Osteoblast (primary cell): ENCODE results near the gene PAK4. TPM values are rescaled to one million over a fixed set of nuclear protein-coding genes. Genes with fewer than 3 reads are reported as not detected.

Experiments
- DNase-seq: peaks from one replicate; pipeline ENCODE4 v3.0.0; 2011; ENCODE audit warnings: low spot score, mixed read lengths; ENCODE audit not compliant: insufficient read length; ENCODE audit errors: missing footprints
- H2AFZ ChIP-seq: 2 replicates; pipeline ENCODE4 v1.6.0; 2011; ENCODE audit warnings: mild to moderate bottlenecking, low read length
- H3K27ac ChIP-seq: 2 replicates; pipeline ENCODE4 v1.5.1; 2011; ENCODE audit warnings: mild to moderate bottlenecking, low read depth, low read length, moderate library complexity
- H3K27me3 ChIP-seq: 2 replicates; pipeline ENCODE4 v1.6.0; 2012; ENCODE audit warnings: mild to moderate bottlenecking, control low read depth, inconsistent platforms, low read length, moderate library complexity; ENCODE audit not compliant: insufficient read depth
- H3K36me3 ChIP-seq: 2 replicates; pipeline ENCODE4 v1.5.1; 2011; ENCODE audit warnings: mild to moderate bottlenecking, low read length, control low read depth, moderate library complexity; ENCODE audit not compliant: insufficient read depth
- H3K4me1 ChIP-seq: 2 replicates; pipeline ENCODE4 v1.5.1; 2011; ENCODE audit warnings: mild to moderate bottlenecking, low read length, control low read depth, moderate library complexity; ENCODE audit not compliant: insufficient read depth
- H3K4me2 ChIP-seq: 2 replicates; pipeline ENCODE4 v1.6.0; 2011; ENCODE audit warnings: mild to moderate bottlenecking, low read length; ENCODE audit not compliant: insufficient read depth
- H3K4me3 ChIP-seq: fragments of 200-600 bp; sonication (generic); 3 replicates; pipeline ENCODE4 v1.5.1; 2012; ENCODE audit warnings: mild to moderate bottlenecking, low read length, inconsistent platforms; ENCODE audit not compliant: insufficient read depth
- H3K79me2 ChIP-seq: 2 replicates; pipeline ENCODE4 v1.6.0; 2012; ENCODE audit warnings: mild to moderate bottlenecking, low read length, control low read depth, inconsistent platforms; ENCODE audit not compliant: insufficient read depth
- H3K9me3 ChIP-seq: 2 replicates; pipeline ENCODE4 v1.5.1; 2011; ENCODE audit warnings: low read depth, low read length, control low read depth
- H4K20me1 ChIP-seq: 2 replicates; pipeline ENCODE4 v1.6.0; 2012; ENCODE audit warnings: mild to moderate bottlenecking, low read length, control low read depth; ENCODE audit not compliant: insufficient read depth
- CTCF ChIP-seq: IDR thresholded peaks from 2 replicates; pipeline ENCODE4 v1.5.1; 2011; ENCODE audit warnings: mild to moderate bottlenecking, low read depth, low read length, moderate library complexity; ENCODE audit errors: extremely low read depth
- total RNA-seq: library from RNA; depleted of rRNA; stranded (reverse); fragments of >200 nt; gene quantifications from 2 replicates; pipeline ENCODE4 v1.2.3, GENCODE V29; 2012

The PAK4 gene
- total RNA-seq, 1 donor, result 9.4 TPM

DNA sequence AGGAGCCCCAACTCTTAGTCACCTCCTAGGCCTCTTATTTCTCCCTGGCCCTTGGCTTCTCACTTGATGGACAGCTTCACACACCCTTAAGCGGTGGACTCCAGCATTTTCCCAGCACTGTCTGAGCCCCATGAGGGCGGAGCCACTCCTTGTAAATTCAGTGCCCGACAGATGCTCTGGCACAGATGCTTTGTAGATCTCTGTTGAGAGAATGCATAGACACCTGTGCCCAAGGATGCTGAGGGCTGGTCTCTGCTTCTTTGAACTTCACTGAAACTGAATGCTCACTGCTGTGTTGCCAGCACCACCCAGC is 75.2 kb downstream of the PAK4 start:
- Histone ChIP-seq H3K79me2 (no peaks in the 10 kb centered on the region), H3K27me3 (peaks cover 55% of the 10 kb centered on the region), H3K4me2 (no peak overlapping the region), H3K9me3 (no peaks in the 10 kb centered on the region), H3K36me3 (no peaks in the 10 kb centered on the region), H3K4me1 (no peaks in the 10 kb centered on the region), H3K4me3 (no peak overlapping the region), H4K20me1 (no peaks in the 10 kb centered on the region), H3K27ac (no peak overlapping the region), H2AFZ (no peak overlapping the region)
- DNase-seq, result peak; percentile 36
- TF ChIP-seq CTCF, result no peak

DNA sequence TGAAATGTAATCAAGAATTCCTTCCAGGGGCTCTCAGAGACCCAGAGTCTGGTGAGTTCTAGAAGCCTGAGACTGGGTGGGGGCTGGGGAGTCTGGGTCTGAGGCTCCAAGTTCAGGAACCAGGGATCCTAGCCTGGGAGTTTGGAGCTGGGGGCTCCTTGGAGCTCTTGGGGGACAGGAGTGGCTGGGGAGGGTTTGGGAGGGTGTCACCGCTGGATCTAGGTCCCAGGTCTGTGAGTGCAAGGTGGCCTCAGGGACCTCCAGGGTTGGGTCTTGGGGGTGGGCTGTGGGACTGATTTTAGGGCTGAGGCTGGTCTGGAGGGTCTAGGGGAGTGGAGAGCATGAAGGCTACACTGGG is 77.4 kb downstream of the PAK4 start:
- Histone ChIP-seq H3K4me3 (no peak overlapping the region), H3K4me1 (no peaks in the 10 kb centered on the region), H3K9me3 (no peaks in the 10 kb centered on the region), H3K27me3 (peaks cover 34% of the 10 kb centered on the region), H4K20me1 (no peaks in the 10 kb centered on the region), H3K36me3 (no peaks in the 10 kb centered on the region), H3K27ac (no peak overlapping the region), H3K4me2 (no peak overlapping the region), H2AFZ (no peak overlapping the region), H3K79me2 (no peaks in the 10 kb centered on the region)
- no peak for TF ChIP-seq CTCF
- DNase-seq, result no peak

DNA sequence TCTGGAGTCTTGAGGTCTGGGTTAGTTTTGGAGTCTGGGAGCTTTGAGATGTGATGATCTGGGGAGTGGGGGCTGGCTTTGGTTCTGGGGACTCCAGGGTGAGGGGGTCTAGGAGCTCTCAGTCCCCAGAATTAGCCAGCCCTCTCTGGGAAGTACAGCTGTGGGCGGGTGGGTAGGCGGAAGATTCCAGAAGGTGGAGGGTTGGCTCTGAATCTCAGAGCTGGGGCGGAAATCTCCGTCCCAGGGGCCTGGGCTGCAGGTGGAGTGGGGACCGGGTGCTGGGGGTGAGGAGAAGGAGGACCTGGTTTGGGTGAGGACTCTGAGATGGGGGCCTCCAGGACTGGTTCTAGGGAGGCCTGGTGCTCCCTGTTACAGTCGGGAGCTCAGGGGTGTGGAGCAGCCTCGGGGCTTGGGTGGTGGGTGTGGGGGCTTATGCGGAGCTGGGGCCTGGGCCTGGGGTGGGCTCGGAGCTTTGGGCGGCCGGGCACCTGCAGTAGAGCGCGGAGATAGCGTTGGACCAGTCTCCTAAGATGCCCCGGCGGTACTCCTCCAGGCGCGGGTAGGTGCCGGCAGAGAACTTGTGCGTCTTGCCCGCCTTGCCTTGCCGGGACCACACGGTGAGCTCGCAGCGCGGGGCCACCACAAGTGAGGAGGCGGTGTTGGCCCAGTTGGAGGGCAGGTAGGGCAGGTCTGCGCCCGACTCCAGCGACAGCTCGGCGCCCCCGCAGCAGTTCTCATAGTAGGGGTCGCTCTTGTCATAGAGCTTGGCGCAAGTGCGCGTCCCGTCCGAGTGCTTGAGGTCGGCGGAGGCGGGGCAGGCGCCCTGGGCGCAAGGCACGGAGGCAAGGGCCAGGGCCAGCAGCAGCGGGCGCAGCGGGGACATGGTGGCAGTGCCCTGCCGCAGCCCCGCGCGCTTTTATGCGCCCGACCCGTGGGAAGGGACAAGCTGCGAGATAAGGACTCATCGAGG is 78.1 kb downstream of the PAK4 start, which contains the start of gene SYCN:
SYCN (minus strand) TSS at position 892 of the 970 bp plus-strand sequence; CDS start at position 883, 9 bp downstream.
- no peak for TF ChIP-seq CTCF
- Histone ChIP-seq H4K20me1 (no peaks in the 10 kb centered on the region), H3K27ac (no peak within 1 kb of the TSS), H3K27me3 (peaks cover 28% of the 10 kb centered on the region), H2AFZ (no peak within 1 kb of the TSS), H3K4me3 (no peak within 1 kb of the TSS), H3K36me3 (no peaks in the 10 kb centered on the region), H3K4me2 (no peak within 1 kb of the TSS), H3K4me1 (no peaks in the 10 kb centered on the region), H3K9me3 (no peaks in the 10 kb centered on the region), H3K79me2 (no peaks in the 10 kb centered on the region)
- DNase-seq, result peak; percentile 64

GRCh38 chr19:39205449-39205764 is 79.8 kb downstream of the PAK4 start:
- TF ChIP-seq CTCF, result no peak
- Histone ChIP-seq H3K27ac (no peak overlapping the region), H3K27me3 (peaks cover 28% of the 10 kb centered on the region), H2AFZ (no peak overlapping the region), H4K20me1 (no peaks in the 10 kb centered on the region), H3K9me3 (no peaks in the 10 kb centered on the region), H3K79me2 (no peaks in the 10 kb centered on the region), H3K4me2 (no peak overlapping the region), H3K4me3 (no peak overlapping the region), H3K4me1 (no peaks in the 10 kb centered on the region), H3K36me3 (no peaks in the 10 kb centered on the region)
- DNase-seq, result peak; percentile 22
